NCI-H1417 (cell line): Measurements from ENCODE around the gene POU2F2.
A peak's percentile ranks its signal among the peaks of the same experiment; 100 is the strongest.

Experiments used
- DNase-seq, 3 experiments: peaks; one replicate each; lab custom pipeline; 2025; lab: John Stamatoyannopoulos, UW

POU2F2 gene

GRCh38 chr19:42154471-42155323, 22.5 kb upstream of the POU2F2 start:
- DNase-seq = peak in 2 of 3 experiments; percentile 70 to 81

GRCh38 chr19:42153672-42154433, 21.6 kb upstream of the POU2F2 start:
- DNase-seq = peak in 2 of 3 experiments; percentile 73 to 90

GRCh38 chr19:42152910-42153671, 20.8 kb upstream of the POU2F2 start:
- no peak for DNase-seq

GRCh38 chr19:42151782-42152684, 19.8 kb upstream of the POU2F2 start:
- no peak for DNase-seq

GRCh38 chr19:42150911-42151361, 18.7 kb upstream of the POU2F2 start:
- peak in 2 of 3 experiments; percentile 59 to 77 for DNase-seq

- DNase-seq = peak in 2 of 3 experiments; percentile 71 to 80
These were observed 18.1 kb upstream of the POU2F2 start for GRCh38 chr19:42150364-42150763.

- peak in 2 of 3 experiments; percentile 56 to 63 for DNase-seq
These were observed 17.4 kb upstream of the POU2F2 start for GRCh38 chr19:42149447-42150202.

GRCh38 chr19:42148266-42148665, 16.0 kb upstream of the POU2F2 start:
- no peak for DNase-seq

GRCh38 chr19:42143341-42144234, 11.3 kb upstream of the POU2F2 start:
- no peak for DNase-seq

GRCh38 chr19:42140125-42140754, 8.0 kb upstream of the POU2F2 start:
- DNase-seq = no peak

GRCh38 chr19:42134535-42135070, 2.4 kb upstream of the POU2F2 start:
- no peak for DNase-seq

GRCh38 chr19:42132851-42133528, 744 bp upstream of the POU2F2 start:
- DNase-seq = peak; percentile 85 to 92 (median 91)

- DNase-seq = no peak
These were observed 857 bp downstream of the POU2F2 start for GRCh38 chr19:42131149-42132029.

GRCh38 chr19:42130254-42130573, 2.0 kb downstream of the POU2F2 start:
- DNase-seq = no peak

GRCh38 chr19:42129399-42130253, 2.6 kb downstream of the POU2F2 start:
- DNase-seq = no peak

- DNase-seq = no peak
These were observed 5.7 kb downstream of the POU2F2 start for GRCh38 chr19:42126574-42126973.
